CD4-positive, alpha-beta T cell treated with Interleukin-1 beta for 1 hour (primary cell): Measurements from ENCODE around the gene ZMYM2.

Experiments used
- DNase-seq, 2 donors: peaks; one replicate each; pipeline ENCODE4 v3.0.0-alpha.2; 2020 to 2022

The ZMYM2 gene

GRCh38 chr13:20114066-20114610 lies 155.6 kb downstream of the ZMYM2 start:
- no peak for DNase-seq

- no peak for DNase-seq
Measured at GRCh38 chr13:20116213-20116612, 157.7 kb downstream of the ZMYM2 start.

DNA sequence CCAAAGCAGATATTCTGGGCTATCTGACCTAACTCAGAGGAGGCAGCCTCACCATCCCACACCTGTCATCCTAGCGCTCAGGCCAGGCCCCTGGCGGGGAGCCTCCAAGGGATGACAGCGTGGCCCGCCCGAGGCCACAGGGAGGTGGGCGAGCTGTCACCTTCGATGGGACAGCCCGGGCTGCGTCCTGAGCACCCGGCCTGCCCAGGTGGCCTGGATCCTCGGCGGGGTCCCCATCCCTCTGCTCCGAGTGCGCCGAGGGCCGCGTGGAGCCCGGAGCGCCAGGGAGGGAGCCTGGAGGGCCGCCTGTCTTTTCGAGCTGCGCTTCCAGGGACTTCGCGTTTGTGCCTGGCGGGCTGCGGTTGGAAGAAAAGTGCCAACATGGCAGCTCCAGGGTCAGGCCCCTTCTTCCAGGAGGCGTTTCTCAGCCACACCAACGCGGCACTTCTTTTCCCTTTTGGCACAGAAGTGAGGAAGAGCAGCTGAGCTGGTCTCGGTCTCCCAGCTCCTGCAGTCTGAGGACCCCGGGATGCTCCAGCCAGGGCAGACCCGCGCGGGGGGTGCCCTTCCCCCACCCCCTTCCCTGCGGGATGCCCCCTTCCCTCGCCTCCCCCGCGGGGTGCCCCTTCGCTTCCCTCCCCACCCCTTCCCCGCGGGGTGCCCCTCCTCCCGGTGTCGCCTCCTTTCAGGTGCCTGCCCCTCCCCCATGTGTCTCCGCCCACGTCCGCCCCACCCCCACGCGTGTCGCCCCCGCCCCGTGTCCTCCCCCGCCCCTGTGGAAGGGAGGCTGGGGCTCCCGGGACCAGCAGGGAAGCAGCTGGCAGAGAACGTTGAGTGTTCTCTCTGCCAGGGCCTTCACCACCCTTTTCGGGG lies 160.0 kb downstream of the ZMYM2 start:
- DNase-seq, result peak in 1 of 2 donors; percentile 56

DNA sequence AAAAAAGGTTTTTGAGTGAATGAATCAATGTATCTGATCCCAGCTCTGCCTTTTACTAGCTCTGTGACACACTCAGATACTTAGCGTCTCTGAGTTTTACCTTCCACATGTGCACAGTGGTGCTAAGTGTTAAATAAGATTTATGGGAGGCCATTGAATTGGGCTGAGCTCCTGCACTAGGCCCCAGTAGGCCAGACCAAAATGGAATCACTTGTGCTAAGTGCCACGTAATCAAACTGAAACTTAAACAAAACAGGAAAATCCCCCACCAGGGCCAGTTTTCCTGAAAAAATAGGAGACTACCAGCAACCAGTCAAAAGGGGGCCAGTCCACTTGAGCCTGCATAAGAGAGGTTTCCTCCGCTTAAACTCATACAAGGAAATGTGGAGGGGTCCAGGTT lies 161.4 kb downstream of the ZMYM2 start:
- DNase-seq, result no peak

DNA sequence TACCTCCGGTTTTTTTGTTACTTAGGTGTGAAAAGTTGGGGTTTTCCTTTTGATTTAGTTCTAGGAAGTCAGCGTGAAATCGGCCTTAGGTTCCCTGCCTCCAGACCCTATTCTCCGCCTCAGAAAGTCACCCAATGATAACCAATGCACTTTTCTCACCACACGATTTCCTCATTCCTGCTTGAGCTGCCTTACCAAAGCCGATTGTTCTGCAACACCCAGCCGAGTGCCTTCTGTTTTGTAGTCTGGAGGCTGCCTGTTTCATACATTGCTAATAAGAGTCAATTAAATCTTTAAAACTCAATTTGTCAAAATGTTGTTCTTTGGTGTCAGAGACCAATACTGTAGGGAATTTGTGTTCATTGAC lies 162.6 kb downstream of the ZMYM2 start:
- no peak for DNase-seq

DNA sequence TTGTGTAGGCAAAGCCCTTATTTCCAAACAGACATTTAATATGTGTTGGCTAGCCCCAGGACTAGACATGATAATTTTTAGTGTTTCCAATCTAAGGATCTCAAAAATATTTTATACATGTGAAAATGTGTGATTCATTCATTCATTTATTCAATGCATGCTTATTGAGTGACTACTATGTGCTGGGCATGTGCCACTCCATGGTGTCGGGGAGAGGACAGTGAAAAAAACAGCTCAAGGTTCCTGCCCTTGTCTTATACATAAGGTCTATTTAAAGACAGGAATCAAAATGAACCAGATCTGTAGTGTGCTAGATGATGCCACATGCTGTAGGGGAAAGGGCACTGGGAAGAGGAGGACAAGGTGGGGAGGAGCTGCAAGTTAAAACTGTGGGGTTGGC lies 165.8 kb downstream of the ZMYM2 start:
- DNase-seq, result no peak

- DNase-seq, result no peak
Measured at GRCh38 chr13:20125129-20125782, 166.7 kb downstream of the ZMYM2 start.

DNA sequence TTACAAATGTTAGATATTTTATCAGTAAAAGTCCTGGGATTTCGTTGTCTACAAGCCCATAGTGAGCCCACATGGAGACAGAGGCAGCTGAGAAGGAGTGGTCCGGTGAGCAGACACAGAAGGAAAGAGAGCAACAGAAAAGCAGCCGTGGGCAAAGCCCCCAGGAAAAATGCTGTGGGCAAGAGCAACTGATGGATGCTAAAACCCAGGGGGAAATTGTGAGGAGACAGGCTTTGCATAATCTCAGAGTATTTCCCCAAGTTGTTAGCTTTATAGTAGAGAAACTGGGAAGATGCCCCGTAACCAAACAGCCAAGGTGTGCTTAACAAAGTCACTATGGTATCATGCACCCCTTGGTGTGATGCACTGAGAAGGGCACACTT lies 167.2 kb downstream of the ZMYM2 start:
- no peak for DNase-seq

- DNase-seq, result no peak
Measured at GRCh38 chr13:20126541-20127261, 168.2 kb downstream of the ZMYM2 start.

- peak in 1 of 2 donors; percentile 9 for DNase-seq
Measured at GRCh38 chr13:20127262-20127561, 168.7 kb downstream of the ZMYM2 start.

DNA sequence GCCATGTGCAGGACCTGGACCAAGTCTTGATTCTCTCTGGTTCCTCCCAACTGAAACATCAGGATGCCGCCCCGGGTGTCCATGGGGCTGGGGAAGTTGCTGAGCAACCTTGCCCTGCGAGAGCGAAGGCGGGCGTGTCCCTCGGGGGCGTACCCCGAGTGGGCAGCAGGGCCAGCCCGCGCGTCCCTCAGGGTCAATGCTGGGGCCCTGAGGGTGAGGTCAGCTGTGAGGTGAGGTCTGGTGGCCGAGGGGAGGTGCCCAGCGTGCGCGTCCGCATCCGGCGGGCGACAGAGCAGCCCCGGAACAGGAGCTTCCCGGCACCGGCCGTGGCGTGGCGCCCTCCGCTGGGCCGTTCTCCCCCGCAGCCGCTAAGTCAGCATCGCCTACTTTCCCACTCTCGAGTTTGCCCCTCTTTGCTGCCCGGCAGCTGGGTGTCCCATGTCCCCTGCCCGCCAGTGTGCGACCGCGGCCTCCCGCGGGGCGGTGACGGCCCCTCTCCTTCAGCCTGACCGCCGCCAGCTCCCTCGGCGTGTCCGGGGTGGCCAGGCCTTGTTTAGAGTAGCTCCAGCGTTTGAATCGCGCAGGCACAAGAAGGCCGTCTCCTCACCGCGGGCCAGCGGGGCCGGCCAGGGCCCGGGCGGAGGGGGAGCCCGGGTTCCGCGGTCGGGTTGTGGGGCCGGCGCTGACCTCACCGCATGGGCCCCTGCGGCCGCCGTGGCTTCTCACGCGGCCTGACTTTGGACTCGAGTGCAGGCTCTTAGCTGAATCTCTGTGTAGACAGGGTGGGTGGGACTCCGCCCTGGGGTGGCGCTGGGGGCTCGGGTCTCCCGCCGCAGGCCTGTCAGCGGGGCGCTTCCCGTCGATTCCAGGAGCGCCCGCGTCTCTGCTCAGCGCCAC lies 169.3 kb downstream of the ZMYM2 start:
- peak; percentile 37 to 58 for DNase-seq

DNA sequence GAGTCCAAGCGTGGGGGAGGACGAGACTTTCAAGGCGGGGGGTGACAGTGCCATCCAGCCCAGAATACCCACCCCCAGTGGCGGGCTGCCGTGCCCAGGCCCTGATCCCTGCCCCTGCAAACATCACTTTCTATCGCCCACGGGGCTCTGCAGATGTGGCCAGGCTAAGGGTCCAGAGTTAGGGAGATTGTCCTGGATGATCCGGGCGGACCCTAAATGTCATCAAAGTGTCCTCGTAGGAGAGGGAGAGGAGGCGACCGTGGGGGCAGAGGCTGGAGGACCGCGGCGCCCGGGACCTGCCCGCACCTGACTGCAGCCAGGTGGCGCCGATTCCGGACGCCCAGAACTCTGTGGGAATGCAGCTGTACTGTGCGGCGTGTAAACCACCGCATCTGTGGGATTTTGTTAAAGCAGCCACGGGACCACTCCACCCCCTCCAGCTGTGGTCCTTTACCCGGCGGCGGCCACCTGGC lies 170.0 kb downstream of the ZMYM2 start:
- DNase-seq, result no peak

DNA sequence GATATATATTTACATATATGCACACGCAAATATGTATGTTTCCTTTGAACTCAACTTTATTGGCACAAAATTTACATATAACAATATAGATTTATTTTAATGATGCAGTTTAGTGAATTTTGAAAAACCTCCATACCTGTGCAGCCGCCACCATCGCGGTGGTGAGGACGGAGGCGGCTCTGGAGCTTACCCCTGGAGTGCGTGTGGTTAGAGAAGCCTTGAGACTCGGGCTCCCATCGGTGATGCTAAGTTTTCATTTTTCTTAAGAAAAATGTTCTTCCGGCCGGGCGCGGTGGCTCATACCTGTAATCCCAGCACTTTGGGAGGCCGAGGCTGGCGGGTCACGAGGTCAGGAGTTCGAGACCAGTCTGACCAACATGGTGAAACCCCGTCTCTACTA lies 170.5 kb downstream of the ZMYM2 start:
- DNase-seq, result no peak

DNA sequence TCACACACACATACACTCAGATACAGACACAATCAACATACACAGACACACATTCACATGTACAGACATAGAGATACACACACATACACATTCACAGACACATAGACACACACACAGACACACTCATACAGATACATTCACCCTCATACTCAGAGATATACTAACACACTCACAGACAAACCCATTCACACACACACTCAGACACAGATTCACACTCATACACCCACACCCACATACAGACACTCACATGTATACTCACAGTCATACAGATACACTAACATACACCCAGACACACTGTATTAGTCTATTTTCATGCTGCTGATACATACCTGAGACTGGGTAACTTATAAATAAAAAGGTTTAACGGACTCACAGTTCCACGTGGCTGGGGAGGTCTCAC lies 171.5 kb downstream of the ZMYM2 start:
- no peak for DNase-seq

DNA sequence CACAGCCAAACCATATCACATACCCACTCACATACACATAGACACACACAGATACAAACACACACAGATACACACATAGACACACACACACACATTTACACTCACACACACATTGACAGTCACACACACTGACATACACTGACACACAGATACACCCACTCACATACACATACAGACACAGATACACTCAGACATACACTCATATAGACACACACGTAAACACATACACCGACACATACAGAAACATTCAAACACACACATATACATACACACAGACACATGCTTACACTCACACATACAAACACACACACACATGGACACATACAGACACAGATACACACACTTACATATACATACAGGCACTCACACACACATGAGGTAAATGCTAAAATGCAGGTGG lies 172.1 kb downstream of the ZMYM2 start:
- no peak for DNase-seq

DNA sequence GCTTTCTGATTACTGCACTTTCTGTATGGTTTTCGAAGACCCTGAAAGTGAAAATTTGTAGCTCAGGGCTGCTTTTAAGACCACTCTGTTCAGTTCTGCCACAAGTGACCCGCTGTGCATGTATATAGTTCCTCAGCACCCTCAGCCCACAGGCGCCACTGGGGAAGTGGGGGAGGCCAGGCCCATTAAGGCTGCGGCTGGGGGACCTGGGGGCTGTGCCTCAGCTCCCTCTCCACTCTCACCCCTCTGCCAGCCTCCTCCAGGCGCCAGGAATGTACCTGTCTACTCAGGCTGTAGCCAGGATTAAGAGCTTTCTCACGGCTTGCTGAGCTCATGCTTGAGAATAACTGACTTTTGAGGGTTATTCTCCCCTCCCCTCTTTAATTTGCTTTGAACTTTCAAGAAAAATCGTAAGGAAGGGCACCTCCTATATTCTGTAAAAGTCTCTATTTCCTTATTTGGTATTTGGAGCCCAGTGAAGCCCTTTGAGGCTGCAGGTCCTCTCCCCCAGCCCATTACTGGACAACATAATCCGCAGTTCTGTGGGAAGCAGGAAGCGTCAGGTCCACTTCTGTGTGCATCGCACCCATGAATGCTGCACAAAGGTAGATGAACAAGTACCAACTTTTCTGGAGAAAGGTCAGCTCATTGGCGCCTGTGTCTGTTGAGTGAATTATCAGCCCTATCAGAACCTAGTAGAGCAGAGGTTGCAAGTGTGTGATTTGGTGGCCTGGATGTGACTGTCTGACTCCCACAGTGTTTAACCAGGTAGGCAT lies 172.7 kb downstream of the ZMYM2 start:
- no peak for DNase-seq

- DNase-seq, result no peak
Measured at GRCh38 chr13:20132052-20132634, 173.6 kb downstream of the ZMYM2 start.

- no peak for DNase-seq
Measured at GRCh38 chr13:20134732-20135131, 176.2 kb downstream of the ZMYM2 start.

- peak; percentile 17 to 23 for DNase-seq
Measured at GRCh38 chr13:20136781-20137703, 178.5 kb downstream of the ZMYM2 start.

DNA sequence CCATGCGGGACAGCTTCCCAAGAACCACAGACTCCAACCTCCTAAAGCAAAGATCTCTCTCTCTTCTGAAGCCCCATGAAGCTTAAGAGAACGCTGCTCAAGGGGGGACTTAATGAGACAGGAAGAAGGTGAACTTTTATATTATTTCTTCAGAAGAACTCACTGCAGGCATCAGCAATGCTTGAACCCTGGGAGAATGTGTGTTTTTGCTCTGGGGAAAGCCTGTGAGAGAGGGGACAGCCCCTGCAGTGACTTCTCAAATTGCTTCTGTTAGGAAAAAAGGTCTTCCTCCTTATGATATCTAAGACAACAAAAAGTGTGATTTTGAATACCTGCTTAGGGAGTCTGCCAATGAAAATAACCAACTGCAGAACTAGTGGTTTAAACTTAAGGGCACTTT lies 179.3 kb downstream of the ZMYM2 start:
- no peak for DNase-seq
